Stimulated activated CD4-positive, alpha-beta T cell treated with anti-CD3 and anti-CD28 coated beads, Interleukin-12 subunit alpha, Interleukin-12 subunit beta, amount 100 ng/mL, for 24 hours (primary cell): ENCODE data around the gene CBX5.
"Not testable (repeated sequence)": the region's sequence is repeated elsewhere in the genome, so short reads cannot be mapped to it uniquely, and the experiment has no call there.

ENCODE experiments used
- DNase-seq, 2 experiments: peaks; one replicate each; pipeline ENCODE4 v3.0.0-alpha.2; 2020; ENCODE audit warnings: low read depth in 2 of 2

CBX5 gene

GRCh38 chr12:54279632-54280467 lies at the start of gene CBX5:
CBX5 (minus strand) TSS chr12:54280122; CDS start chr12:54257650, 22,472 bp downstream.
- peak; percentile 98 for DNase-seq

GRCh38 chr12:54328595-54329337 lies 48.8 kb upstream of the CBX5 start:
- no peak for DNase-seq

GRCh38 chr12:54325442-54326109 lies 45.7 kb upstream of the CBX5 start:
- not testable (repeated sequence) for DNase-seq

DNA sequence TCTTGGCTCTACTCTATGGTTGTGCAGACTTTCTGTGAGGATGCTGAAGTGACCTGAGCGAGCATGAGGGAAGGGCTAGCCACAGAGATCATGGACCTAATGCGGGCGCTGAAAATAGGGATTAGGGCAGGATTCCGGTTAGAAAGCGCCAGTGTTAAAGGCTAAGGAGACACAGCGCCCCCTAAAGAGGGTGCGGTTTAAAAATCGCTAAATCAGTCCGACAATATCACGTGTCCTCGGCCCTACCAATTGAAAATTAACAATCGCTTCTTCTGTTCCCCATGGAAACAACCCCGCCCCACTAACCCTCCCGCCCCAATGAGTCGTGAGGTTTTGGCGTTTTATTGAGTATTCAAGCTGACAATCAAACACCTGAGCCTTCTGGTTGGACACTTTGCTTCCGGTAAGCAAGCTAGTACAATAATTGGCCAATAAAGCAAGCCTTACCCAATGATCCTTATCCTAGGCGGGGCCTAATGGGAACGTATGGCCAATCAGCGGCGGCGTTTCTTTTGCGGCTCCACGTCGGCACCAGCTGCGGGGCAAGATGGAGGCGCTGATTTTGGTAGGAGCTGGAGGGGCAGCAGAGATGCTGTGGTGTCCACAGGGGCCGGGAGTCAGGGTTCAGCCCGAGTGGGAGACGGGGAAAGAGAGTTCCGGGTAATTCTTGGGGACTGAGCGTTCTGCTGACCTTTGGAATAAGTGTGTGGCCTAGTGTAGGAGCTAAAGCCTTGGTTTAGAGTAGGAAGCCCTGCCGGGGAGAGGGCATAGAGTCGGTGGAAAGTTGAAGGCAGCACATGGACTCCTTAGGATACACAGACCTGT lies 44.9 kb upstream of the CBX5 start, which contains the start of gene COPZ1:
COPZ1 (plus strand) TSS at position 515 of the 825 bp plus-strand sequence; CDS start at position 548, 33 bp downstream.
- DNase-seq, result peak; percentile 81 to 90

- DNase-seq, result no peak
These were observed 41.4 kb upstream of the CBX5 start for GRCh38 chr12:54321363-54321762.

DNA sequence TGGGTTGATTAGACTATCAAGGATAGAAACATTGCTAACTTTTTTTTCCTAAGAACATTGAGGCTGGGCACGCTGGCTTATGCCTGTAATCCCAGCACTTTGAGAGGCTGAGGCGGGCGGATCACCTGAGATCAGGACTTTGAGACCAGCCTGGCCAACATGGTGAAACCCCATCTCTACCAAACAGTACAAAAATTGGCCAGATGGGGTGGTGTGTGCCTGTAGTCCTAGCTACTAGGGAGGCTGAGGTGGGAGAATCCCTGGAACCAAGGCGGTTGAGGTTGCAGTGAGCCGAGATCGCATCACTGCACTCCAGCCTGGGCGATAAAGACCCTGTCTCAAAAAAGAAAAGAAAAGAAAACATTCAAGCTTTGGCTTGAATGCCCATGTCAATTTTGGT lies 32.4 kb upstream of the CBX5 start:
- not testable (repeated sequence) for DNase-seq

GRCh38 chr12:54311051-54311450 lies 31.1 kb upstream of the CBX5 start:
- DNase-seq, result no peak

- no peak for DNase-seq
These were observed 27.2 kb upstream of the CBX5 start for GRCh38 chr12:54306925-54307741.

DNA sequence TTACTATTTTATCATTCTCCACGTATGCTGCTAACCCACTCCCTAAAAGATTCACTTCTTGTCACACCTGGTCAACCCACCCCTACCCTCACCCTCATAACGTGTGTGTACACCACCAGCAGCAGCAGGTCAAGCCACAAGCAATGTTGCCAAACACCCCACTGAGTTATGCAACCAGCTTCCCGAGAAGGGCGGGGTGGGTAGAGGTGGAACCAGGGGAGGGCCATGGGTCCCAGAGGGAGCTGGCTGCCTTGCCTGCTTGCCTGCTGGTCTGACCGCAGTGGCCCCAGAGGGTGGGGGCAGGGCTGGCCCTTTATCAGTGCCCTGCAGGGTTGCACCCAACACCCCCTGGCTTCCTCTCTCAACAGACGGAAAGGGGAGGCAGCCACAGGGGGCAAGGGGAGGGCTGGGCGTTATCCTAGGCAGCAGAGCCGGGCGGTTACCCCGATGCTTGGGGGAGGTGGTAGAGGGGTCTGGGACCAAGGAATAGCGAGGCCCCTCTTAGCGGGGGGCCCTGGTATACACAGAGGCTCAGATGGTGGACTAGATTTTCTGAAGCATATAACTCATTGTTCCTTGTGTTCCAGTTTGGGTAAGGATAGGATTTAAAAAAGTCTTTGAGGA lies 24.4 kb upstream of the CBX5 start:
- DNase-seq, result no peak

GRCh38 chr12:54303640-54304039 lies 23.7 kb upstream of the CBX5 start:
- DNase-seq, result no peak

GRCh38 chr12:54301428-54302048 lies 21.6 kb upstream of the CBX5 start:
- no peak for DNase-seq

DNA sequence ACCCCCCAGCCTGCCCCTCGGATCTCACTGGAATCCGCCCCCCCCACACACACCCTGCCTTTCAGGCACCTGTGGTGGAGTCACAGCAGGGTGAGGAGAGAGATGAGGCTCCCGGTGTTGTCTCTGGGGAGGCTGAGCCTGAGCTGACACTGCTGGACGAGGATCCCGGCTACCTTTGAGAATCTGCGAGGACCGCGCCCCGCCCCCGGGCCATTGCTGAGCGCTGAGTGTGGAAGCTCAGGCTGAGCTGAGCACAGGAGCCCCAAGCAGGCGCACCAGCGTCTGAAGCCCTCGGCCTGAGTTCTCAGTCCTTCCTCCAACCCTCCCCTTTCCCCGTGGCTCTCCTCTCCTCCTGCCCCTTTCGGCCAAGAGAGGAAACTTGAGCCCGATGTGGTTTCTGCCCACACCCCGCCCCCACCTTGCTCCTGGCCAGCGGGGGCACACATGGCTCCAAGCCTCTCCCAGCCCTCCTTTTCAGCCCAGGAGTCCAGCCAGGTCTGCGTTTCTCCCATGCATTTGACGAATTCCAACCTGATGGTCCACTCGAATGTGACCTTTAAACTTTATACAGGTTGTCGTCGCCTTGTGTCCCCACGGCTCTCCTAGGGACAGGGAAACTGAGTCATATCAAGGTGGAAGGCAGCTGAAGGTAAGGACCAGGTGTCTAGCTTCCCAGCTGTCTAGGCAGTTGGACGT lies 21.0 kb upstream of the CBX5 start, which contains the start of gene NFE2:
NFE2 (minus strand) TSS at position 284 of the 696 bp plus-strand sequence. CDS start 5,767 bp downstream, outside the sequence.
- no peak for DNase-seq

- no peak for DNase-seq
These were observed 20.4 kb upstream of the CBX5 start for GRCh38 chr12:54300225-54300731.

DNA sequence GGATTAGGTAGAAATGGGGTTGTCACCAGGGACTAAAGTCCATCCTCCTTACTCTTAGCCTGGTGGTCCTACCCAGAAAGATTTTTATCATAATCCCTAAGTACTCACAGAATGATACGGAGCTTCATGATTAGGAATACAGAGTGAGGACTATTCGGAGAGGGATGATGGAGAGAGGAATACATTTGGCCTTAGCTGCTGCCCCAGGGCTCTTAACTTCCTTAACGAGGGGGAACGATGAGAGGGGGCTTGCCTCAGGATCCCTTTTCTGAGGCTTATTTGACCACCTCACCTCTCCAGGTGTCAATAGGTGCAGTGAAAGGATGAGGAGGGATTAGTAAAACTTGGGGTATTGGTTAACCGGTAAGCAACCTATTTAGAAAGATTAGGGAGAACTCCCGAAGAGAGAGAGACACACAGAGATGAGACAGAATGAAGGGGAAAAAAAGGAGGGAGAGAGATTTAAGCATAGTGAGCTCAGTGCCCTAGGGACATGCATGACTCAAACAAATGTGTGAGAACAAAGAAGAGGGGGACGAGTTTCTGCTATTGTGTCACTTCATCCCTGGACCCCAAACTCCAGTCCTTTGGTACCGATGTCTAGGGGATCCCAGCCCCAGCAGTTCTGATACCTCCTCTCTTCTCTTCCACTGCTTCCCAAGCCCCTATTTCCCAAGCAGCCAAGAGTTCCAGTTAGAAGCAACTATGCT lies 19.7 kb upstream of the CBX5 start:
- no peak for DNase-seq

- DNase-seq, result no peak
These were observed 19.0 kb upstream of the CBX5 start for GRCh38 chr12:54298904-54299303.

GRCh38 chr12:54296393-54297099 lies 16.6 kb upstream of the CBX5 start:
- DNase-seq, result no peak

DNA sequence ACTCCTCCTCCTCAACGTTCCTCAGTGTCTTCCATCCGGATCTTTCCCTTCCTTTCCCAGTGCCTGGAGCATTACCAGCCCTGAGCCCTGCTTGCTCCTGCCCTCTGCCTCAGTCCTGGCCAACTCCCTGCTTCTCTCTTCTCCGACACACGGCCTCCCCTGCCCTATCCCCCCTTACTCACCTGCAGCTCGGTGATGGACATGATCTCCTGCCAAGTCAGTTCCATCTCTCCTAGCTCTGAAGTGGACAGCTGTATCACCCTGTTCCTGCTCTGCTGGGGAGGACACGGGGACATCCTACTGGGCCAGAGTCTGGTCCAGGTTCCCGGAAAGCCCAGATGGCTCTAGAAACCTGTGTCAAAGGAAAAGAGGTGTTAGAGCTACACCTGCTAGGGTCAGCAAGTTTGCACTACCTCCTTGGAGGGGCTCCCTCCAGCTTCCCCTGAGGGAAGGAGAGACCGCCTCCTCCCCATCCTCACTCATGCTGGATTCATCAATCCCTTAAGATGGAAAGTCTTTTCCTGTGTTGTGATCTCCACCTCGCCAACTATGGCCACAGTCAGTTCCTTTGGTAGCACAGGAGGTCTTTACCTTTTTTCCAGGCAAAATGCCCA lies 15.1 kb upstream of the CBX5 start:
- DNase-seq, result no peak
